Activated CD8-positive, alpha-beta memory T cell treated with anti-CD3 and anti-CD28 coated beads for 24 hours (primary cell): ENCODE measurements around the gene MDGA2.
"Not testable (repeated sequence)": the region's sequence is repeated elsewhere in the genome, so short reads cannot be mapped to it uniquely, and the experiment has no call there.

Experiments used
- DNase-seq: peaks from one replicate; pipeline ENCODE4 v3.0.0-alpha.2; 2020

Gene MDGA2

DNA sequence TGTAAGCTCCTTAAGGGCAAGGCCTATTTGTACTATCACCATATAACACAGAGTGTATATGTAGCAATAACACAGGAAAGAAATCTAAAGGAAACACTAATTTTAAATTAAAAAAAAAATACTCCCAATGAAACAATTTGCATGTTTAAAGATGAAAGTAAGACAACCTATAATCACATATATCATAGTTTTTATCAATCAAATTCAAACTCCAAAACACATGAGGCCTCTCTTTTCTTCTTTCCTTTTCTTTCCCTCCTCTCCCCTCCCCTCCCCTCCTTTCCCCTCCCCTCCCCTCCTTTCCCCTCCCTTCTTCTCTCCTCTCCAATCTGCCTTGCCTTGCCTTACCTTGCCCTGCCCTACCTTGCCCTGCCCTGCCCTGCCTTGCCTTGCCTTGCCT, 618.0 kb downstream of the MDGA2 start:
- DNase-seq, result no peak

- no peak for DNase-seq
Measured at GRCh38 chr14:47044841-47045240, 630.6 kb downstream of the MDGA2 start.

DNA sequence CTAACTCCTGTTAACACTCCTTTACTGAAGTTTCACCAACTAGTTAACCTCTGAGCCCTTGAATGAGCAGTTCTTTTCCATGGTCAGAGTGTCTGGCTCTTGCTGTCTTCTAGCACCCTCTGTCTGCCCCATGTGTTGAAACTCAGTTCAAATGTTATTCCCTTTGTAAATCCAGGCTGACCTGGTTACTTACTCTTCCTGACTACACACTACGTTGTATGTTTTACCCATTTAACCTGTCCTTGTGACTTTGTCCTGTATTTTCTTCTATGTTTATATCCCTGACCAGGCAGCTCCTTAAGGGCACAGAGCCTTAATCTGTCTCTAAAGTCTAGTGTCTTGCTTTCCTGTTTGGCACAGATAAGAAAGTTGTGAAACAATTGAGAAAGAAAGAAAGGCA, 634.9 kb downstream of the MDGA2 start:
- no peak for DNase-seq

DNA sequence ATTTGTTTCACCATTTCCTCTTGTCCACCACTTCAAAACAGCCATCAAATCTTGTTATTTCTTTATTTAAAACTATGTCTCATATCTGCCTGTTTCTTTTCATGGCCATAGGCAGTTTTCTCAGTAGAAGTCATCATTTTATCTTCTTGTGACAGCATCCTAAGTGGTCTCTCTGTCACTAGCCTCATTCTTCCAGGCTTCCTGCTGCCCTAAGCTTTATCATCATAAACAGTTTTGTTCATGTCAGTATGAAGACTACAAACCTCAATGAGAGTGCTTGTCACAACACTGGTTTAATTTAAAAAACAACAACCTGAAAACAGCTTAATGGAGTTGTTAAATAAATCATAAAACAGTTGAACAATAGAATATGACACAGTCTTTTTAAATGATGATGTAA, 636.1 kb downstream of the MDGA2 start:
- no peak for DNase-seq

DNA sequence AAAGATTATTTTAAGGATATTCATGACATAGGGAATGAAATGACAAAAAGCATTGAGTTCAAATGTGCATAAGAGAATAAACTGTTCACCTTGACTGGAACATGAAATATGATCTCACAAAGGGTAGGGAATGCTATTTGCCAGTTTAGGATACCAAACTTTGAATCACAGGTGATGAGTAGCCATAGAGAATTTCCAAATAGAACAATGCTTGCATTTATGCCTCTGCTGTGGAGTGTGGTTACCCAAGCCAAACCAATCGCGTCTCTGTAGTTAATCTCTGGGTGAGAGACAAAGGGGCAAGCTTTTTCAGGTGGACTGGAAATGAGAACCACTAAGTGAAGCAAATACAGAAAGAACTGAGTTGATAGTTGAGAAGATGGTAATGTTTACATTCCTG, 652.7 kb downstream of the MDGA2 start:
- no peak for DNase-seq

GRCh38 chr14:47020500-47020899, 654.9 kb downstream of the MDGA2 start:
- no peak for DNase-seq

DNA sequence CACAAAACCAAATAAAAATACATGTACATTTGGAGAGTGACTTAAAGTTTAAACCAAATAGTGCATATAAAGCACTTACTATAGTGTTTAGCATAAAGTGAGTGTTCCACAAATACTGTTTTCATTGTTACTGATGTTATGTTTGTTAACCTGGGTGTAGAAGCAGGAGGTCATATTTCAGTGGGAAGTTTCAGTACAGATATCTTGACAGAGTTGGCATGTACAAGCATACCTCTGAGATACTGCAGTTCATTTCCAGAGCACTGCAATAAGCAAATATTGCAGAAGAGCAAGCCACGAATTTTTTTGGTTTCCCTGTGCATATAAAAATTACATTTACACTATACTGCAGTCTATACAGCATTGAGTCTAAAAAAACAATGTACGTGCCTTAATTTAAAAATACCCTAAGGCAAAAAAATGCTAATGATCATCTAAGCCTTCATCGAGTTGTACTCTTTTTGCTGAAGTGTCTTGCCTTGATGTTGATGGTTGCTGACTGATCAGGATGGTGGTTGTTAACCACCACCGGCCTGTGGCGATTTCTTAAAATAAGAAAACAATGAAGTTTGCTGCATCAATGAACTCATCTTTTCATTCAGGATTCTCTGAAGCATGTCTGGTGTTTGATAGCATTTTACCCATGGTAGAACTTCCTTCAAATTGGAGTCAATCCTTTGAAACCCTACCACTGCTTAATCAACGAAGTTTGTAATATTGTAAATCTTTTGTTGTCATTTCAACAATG, 662.7 kb downstream of the MDGA2 start:
- no peak for DNase-seq

GRCh38 chr14:47009615-47010014, 665.8 kb downstream of the MDGA2 start:
- no peak for DNase-seq

DNA sequence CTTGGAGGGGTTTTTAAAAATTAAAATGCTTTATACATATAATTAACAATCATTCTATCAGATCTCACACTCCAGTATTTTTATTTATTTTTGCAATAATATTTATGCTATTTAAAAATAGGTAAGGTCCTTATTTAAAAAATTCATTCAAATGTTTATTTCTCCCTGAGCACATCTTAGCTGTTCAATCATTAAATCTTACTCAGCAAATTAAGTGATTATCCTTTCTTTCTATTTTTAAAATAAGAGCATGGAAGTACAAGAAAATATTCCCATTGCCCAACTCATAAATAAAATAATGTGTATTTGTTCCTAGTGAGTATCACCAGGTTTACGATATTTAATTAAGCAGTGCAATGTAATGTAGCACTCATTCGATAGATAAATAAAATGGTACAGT, 666.7 kb downstream of the MDGA2 start:
- DNase-seq, result no peak

DNA sequence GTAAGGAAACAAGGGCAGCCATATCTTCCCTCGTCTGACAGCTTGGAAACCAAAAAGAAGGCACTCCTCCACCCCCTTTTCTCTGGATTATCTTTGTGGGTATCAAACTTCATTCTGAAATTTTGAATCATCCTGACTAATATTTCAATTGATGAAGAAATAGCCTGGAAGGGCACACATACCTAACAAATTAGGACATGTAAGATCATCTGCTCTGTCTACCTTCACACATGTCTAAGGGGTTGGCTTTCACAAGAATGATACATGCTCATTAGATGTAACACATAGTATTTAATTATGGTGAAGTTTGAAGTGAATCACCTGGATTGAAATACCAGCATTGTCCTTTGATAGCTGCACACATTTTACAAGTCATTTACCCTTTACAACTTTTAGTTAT, 675.7 kb downstream of the MDGA2 start:
- no peak for DNase-seq

- no peak for DNase-seq
Measured at GRCh38 chr14:46989566-46989965, 685.8 kb downstream of the MDGA2 start.

DNA sequence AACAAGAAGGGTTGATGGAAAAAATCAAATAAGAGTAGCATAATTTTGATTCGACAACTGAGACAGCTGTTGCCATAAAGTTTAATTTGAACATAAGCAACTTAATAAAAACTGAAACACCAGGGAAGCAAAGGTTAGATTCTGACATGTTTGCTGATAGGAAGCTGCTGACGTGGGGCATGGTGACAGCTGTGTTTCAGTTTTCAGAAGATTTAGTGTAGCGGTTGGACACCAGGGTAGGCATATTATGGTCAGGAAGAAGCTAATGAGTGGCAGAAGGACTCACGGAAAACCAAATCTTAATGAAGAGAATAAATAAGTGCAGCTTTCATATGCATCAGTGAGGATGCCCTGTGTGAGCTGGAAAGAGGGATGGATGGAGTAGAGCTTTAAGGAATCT, 687.1 kb downstream of the MDGA2 start:
- no peak for DNase-seq

DNA sequence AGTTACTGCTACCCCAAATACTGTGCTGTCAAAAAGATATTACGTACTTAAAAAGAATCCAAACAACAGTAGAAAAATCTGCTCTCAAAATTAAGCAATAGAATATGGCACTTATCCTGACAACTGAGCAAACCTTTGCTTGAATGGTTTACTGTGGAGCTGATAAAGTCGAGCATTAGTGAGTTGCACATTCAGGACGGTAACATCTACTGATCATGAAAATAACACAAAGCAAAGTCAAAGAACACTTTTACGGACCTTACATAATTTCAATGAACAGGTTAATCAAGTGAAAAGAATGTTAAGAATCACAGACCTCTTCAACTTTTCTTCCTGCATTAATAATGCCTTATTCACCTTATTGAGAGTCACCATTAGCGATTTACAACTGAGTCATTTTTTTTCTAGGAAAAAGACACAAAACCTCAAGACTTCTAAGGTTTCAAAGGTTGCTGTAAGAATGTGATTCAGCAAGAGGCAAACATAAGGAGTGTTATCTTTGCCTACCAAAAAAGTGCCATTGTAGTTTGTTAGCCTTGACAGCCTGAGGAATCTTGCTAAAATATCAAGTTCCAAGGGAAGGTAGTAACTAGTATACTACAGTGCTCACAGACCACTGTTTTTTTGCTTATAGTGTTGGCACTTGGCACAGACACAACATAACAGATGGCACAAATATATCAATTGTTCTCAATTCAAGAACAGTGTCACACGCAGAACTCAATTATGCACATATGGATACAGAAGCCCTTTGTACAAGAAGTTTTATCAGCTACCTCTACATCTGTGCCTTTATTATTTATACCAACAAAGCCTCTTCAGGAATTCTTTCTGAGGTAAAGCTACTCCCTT, 689.6 kb downstream of the MDGA2 start:
- no peak for DNase-seq

GRCh38 chr14:46973295-46973694, 702.1 kb downstream of the MDGA2 start:
- no peak for DNase-seq

- DNase-seq, result no peak
Measured at GRCh38 chr14:46964378-46964777, 711.0 kb downstream of the MDGA2 start.

GRCh38 chr14:46951103-46951502, 724.3 kb downstream of the MDGA2 start:
- no peak for DNase-seq

DNA sequence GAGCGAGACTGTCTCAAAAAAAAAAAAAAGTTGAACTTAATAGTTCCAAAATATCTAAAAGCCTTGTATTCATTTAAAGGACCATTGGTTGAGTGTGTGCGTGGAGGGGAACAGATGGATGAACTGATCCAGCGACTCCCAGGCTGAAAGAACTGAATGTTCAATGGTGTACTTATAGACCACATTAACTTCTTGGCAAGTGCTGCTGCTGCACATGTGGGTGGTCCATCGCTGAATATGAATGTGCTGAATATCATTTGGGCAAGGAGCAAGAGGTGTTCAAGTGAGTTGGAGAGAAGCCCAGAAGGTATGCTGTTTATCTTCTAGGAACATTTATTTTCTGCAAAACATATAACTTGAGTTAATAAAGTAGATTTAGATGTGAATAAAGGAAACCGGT, 734.8 kb downstream of the MDGA2 start:
- DNase-seq, result no peak

GRCh38 chr14:46920542-46920941, 754.9 kb downstream of the MDGA2 start:
- DNase-seq, result no peak

GRCh38 chr14:46915539-46915938, 759.9 kb downstream of the MDGA2 start:
- not testable (repeated sequence) for DNase-seq

DNA sequence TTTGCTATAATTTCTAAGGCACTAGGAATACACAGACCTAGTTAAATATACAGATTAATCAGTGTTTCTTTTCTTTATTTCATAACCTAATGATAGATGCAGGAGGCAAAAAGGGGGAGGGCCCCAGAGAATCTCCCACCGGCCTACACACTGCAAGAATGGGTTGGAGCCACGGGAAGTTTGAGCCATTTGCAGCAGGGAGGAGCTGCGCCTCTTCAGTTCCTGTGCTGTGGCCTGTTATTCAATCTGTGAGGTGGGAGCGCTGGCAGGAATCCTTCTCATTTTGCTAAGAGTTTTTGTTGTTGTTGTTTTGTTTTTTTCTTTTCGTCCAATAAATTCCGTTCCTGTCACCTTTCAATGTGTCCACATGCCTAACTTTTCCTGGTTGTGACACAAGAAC, 772.6 kb downstream of the MDGA2 start:
- no peak for DNase-seq

DNA sequence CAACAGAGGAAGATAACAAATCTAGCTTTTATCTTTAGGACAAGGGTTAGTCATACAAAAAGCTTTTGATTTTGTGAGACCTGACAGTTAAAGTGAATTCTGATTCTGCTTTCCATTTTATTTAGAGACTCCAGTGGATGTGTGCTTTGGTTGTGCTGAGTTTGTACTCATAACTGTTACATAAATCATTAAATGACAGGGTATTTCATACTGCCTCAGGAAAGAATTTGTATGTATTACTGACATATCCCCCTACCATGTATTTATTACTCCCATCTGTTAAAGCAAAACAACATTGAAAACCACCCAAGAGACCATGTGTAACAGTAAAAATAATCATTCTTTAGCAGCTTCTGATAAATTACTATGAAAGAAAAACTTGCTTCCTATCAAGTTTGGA, 780.9 kb downstream of the MDGA2 start:
- DNase-seq, result no peak

DNA sequence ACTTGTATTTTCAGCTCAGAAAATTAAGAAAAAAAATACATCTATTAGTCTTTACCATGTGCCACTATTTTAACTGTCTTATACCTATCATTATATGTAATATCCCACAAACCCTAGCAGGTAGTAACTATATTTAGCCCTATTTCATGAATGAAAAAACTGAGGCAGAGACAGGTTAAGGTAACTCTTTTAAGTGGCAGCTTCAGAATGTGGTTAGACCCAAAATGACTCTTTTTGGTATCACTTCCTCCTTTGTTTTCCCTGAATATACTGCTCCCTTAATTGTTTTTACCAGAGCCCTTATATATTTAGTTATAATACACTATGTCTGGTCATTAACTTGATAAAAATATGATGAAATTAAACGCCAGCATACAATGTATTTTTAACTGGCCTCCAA, 788.3 kb downstream of the MDGA2 start:
- DNase-seq, result no peak

DNA sequence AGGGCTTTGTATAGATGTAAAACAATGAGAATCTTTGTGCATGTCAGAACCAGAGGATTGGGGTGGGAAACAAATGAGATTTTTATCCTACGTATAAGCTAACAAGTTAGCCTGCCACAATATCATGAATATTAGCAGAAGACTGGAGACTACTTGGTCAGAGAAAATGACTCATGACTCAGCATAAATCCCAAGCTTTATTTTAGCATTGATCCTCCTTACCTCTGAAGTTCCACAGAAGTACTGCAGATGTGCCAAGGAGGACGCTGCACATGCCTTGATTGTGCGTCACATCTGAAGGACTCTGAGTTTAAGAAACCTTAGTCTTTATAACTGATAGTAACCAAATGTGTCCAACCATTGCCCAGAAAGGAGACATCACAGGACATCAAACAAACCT, 789.8 kb downstream of the MDGA2 start:
- no peak for DNase-seq

DNA sequence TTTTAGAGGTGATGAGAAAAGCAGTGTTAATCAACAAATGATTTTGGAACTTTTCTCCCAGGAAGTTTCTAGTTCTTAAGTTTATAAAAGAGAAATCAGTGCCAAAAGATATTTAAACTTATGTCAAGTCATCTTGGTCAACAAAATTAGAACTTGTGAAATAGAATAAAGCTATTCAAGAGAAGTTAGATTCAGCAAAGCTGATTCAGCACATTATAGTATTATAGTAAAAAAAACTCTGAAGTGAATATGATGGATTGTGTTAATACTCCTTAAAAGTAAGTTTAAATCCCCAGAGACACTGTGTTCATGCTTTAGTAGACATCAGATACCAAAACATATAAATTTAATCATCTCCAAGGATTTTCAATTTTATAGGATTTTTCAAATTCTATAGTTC, 813.7 kb downstream of the MDGA2 start:
- DNase-seq, result no peak
